Measurements from ENCODE around the gene KDM5A. TPM values are rescaled to one million over a fixed set of nuclear protein-coding genes. Genes with fewer than 3 reads are reported as not detected.

The KDM5A gene
- polyA plus RNA-seq, 1 donor (not counting 4 experiments of a cell fraction or from before 2014, with no cell fraction given): 14.5 TPM

GRCh38 chr12:268483-268840, 120.7 kb downstream of the KDM5A start:
- no peaks in the 10 kb centered on the region for H3K36me3 ChIP-seq (ENCODE audit: control insufficient read depth in 2 of 2, extremely low read depth in 1 of 2, insufficient read depth in 2 of 2, low read length in 2 of 2)
- DNase-seq (ENCODE audit: low read depth, low spot score) (no peak), FAIRE-seq (no peak)
- peaks cover 3% of the 10 kb centered on the region for H3K27me3 ChIP-seq (ENCODE audit: control insufficient read depth, extremely low read depth, insufficient read depth, low read length)
- no peak overlapping the region for H3K4me2 ChIP-seq (ENCODE audit: control insufficient read depth, extremely low read depth, insufficient read depth, low read depth, low read length)
- H2AFZ ChIP-seq (ENCODE audit: control insufficient read depth, low read length): no peak overlapping the region
- no peaks in the 10 kb centered on the region for H4K20me1 ChIP-seq (ENCODE audit: control insufficient read depth, extremely low read depth, insufficient read depth, low read length)
- H3K4me3 ChIP-seq (ENCODE audit: control insufficient read depth in 2 of 3, extremely low read depth in 1 of 3, insufficient read depth in 2 of 3, low read depth in 1 of 3, low read length in 3 of 3): no peak overlapping the region
- dilution Hi-C loops (cut with MboI; ENCODE audit: extremely low pct_ligation_motif_present, low sequenced_read_pairs): no loop called here
- H3K79me2 ChIP-seq (ENCODE audit: control insufficient read depth, insufficient read depth, low read length): no peaks in the 10 kb centered on the region
- no peak overlapping the region for H3K27ac ChIP-seq (ENCODE audit: control insufficient read depth, insufficient read depth, low read length)
- H3K4me1 ChIP-seq (ENCODE audit: control insufficient read depth, extremely low read depth, insufficient read depth, low read length): no peaks in the 10 kb centered on the region
- no peak overlapping the region for H3K9ac ChIP-seq (ENCODE audit: control insufficient read depth, extremely low read depth, insufficient read depth, low read length)
- H3K9me3 ChIP-seq (ENCODE audit: control insufficient read depth, low read depth, low read length): no peaks in the 10 kb centered on the region
- H3K9me1 ChIP-seq (ENCODE audit: control insufficient read depth, extremely low read depth, insufficient read depth, low read length): no peaks in the 10 kb centered on the region
- TF ChIP-seq CTCF (optimal IDR thresholded peaks at IDR 0.05 in 1 of 3, IDR thresholded peaks at IDR 0.05 in 1 of 3, conservative IDR thresholded peaks at IDR 0.05 in 1 of 3; ENCODE audit: extremely low read depth in 1 of 3, insufficient read depth in 2 of 3, low read length in 3 of 3): no peak
- TF ChIP-seq EZH2 (IDR thresholded peaks at IDR 0.05; ENCODE audit: low read length): no peak

GRCh38 chr12:267581-268482, 121.3 kb downstream of the KDM5A start:
- Histone ChIP-seq H4K20me1 (ENCODE audit: control insufficient read depth, extremely low read depth, insufficient read depth, low read length) (no peaks in the 10 kb centered on the region), H3K4me2 (ENCODE audit: control insufficient read depth, extremely low read depth, insufficient read depth, low read depth, low read length) (no peak overlapping the region), H3K9me3 (ENCODE audit: control insufficient read depth, low read depth, low read length) (no peaks in the 10 kb centered on the region), H3K27me3 (ENCODE audit: control insufficient read depth, extremely low read depth, insufficient read depth, low read length) (peaks cover 7% of the 10 kb centered on the region), H3K27ac (ENCODE audit: control insufficient read depth, insufficient read depth, low read length) (no peak overlapping the region), H3K4me1 (ENCODE audit: control insufficient read depth, extremely low read depth, insufficient read depth, low read length) (no peaks in the 10 kb centered on the region), H3K36me3 (ENCODE audit: control insufficient read depth in 2 of 2, extremely low read depth in 1 of 2, insufficient read depth in 2 of 2, low read length in 2 of 2) (no peaks in the 10 kb centered on the region), H3K9me1 (ENCODE audit: control insufficient read depth, extremely low read depth, insufficient read depth, low read length) (no peaks in the 10 kb centered on the region), H3K79me2 (ENCODE audit: control insufficient read depth, insufficient read depth, low read length) (no peaks in the 10 kb centered on the region), H2AFZ (ENCODE audit: control insufficient read depth, low read length) (no peak overlapping the region), H3K9ac (ENCODE audit: control insufficient read depth, extremely low read depth, insufficient read depth, low read length) (no peak overlapping the region), H3K4me3 (ENCODE audit: control insufficient read depth in 2 of 3, extremely low read depth in 1 of 3, insufficient read depth in 2 of 3, low read depth in 1 of 3, low read length in 3 of 3) (no peak overlapping the region)
- DNase-seq (ENCODE audit: low read depth, low spot score) (no peak), FAIRE-seq (no peak)
- TF ChIP-seq CTCF (optimal IDR thresholded peaks at IDR 0.05 in 1 of 3, IDR thresholded peaks at IDR 0.05 in 1 of 3, conservative IDR thresholded peaks at IDR 0.05 in 1 of 3; ENCODE audit: extremely low read depth in 1 of 3, insufficient read depth in 2 of 3, low read length in 3 of 3) (no peak), EZH2 (IDR thresholded peaks at IDR 0.05; ENCODE audit: low read length) (no peak)
- dilution Hi-C loops (cut with MboI; ENCODE audit: extremely low pct_ligation_motif_present, low sequenced_read_pairs): no loop called here

Data from keratinocyte (primary cell).